Omental fat pad (tissue), 4 donors: ENCODE data around the gene MYL1. TPM values are rescaled to one million over a fixed set of nuclear protein-coding genes. Genes with fewer than 3 reads are reported as not detected.

Source experiments
- ATAC-seq: fragments of 150-250 bp; one replicate; pipeline ENCODE4 v1.9.1; 2016; ENCODE audit warnings: mild to moderate bottlenecking, moderate library complexity; ENCODE audit not compliant: low FRiP score
- DNase-seq: peaks from one replicate; pipeline ENCODE4 v3.0.0-alpha.2; 2019; ENCODE audit warnings: low spot score
- total RNA-seq, 4 donors: library from RNA; depleted of rRNA; stranded (reverse); fragments of >200 nt; gene quantifications; one replicate each; pipeline ENCODE4 v1.1.0, GENCODE V29; 2016
- TF ChIP-seq, protein P1 (sequence below), 3 donors: fragments of 450-650 bp; IDR thresholded peaks; one replicate each; pipeline ENCODE4 v1.5.1; 2016 to 2017; ENCODE audit warnings: antibody characterized with exemption in 3 of 3, mild to moderate bottlenecking in 3 of 3, moderate library complexity in 2 of 3

MYL1 gene
- not detected for total RNA-seq

DNA sequence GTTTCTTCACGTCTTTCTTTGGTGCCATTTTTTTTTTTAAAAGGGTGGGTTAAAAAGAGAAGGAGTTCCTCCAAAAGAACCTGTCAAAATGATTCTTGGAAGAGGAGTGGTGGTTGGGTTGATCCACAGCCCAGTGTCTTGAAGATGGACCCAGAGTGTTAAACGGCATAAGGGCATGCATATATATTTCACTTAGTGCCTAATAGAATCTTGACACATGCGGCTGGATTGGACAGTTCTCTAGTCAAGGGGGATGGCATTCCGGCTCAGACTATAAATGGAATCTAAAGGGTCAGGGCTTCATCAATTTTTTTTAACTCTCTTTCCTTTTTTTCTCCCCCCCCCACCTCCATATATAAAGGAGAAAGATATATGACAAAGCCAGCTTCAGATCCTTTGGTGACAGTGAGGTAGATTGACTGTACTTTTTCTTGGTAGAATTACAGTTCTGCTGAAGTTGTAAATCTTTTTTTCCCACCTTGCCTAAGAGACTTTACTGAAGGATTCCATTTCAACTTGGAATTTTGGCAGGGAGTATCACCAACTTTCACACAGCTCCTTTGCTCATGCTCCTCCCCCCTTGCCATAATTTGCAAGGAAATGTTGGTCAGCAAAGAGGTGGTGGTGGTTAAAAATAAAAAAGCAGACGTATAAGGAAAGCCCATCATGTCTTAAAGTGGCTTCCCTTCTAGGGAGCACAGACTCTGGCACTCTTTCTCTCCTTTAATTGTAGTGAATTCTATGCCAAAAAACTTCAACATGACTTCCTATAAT, at the start of gene MYL1:
MYL1 (minus strand) TSS at position 160 of the 774 bp plus-strand sequence; CDS start at position 28, 132 bp downstream.
- DNase-seq = no peak
- no peak for ATAC-seq

DNA sequence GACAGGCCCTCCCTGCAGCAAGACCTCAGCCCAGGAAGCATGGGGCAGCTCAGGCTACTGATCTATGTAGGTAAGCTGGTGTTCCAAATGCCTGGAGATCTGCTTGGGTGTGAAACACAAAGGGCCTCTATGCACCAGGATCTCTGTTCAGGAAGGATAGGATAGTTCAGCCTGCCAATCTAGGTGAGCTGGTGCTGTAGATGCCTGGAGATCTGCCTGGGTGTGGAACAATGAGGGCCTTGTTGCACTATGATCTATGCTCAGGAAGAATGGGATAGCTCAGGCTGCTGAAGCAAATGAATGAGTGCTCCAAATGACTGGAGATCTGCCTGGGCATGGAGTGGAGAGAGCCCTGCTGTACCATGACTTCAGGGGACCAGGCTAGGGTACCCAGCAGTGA, 48.9 kb upstream of the MYL1 start:
- ATAC-seq = no peak
- TF ChIP-seq, protein P1, sequence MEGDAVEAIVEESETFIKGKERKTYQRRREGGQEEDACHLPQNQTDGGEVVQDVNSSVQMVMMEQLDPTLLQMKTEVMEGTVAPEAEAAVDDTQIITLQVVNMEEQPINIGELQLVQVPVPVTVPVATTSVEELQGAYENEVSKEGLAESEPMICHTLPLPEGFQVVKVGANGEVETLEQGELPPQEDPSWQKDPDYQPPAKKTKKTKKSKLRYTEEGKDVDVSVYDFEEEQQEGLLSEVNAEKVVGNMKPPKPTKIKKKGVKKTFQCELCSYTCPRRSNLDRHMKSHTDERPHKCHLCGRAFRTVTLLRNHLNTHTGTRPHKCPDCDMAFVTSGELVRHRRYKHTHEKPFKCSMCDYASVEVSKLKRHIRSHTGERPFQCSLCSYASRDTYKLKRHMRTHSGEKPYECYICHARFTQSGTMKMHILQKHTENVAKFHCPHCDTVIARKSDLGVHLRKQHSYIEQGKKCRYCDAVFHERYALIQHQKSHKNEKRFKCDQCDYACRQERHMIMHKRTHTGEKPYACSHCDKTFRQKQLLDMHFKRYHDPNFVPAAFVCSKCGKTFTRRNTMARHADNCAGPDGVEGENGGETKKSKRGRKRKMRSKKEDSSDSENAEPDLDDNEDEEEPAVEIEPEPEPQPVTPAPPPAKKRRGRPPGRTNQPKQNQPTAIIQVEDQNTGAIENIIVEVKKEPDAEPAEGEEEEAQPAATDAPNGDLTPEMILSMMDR (IDR thresholded peaks at IDR 0.05) = no peak

More for the DNA sequence above, at the start of gene MYL1:
- TF ChIP-seq, protein P1 (IDR thresholded peaks at IDR 0.05) = no peak

DNA sequence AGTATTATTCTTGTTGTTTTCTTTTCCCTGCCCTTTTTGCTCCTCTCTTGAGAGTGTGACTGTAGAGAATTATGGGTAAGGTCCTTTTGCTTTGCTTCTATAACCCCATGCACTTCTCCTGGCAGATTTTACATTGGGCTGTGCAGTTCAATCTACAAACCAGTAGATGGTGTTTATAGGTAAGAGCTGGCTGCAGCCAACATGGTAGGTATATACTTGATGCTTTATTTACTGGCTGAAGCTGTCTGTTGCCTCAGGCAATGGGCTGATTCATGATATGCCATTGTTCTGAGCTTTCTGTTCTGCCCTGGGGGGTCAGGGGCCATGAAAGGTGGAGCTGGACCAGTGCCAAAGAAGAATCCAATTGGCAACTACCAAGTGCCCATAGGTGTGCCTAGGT, 48.3 kb upstream of the MYL1 start:
- DNase-seq = no peak
- no peak for ATAC-seq
- TF ChIP-seq, protein P1 (IDR thresholded peaks at IDR 0.05) = no peak

More for the DNA sequence above, 48.9 kb upstream of the MYL1 start:
- DNase-seq = no peak

DNA sequence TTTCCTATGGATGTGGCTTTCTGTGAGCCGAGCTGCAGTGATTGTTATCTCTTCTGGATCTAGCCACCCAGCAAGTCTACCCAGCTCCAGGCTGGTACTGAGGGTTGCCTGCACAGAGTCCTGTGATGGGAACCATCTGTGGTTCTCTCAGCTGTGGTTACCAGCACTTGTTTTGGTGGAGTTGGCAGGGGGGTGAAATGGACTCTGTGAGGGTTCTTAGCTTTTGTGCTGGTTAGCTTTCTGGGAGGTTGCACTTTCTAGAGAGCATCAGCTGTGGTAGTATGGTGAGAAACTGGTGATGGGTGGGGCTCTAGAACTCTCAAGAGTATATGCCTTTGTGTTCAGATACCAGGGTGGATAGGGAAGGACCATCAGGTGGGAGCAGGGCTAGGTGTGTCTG, 45.4 kb upstream of the MYL1 start:
- no peak for ATAC-seq
- TF ChIP-seq, protein P1 (IDR thresholded peaks at IDR 0.05) = no peak
- no peak for DNase-seq

DNA sequence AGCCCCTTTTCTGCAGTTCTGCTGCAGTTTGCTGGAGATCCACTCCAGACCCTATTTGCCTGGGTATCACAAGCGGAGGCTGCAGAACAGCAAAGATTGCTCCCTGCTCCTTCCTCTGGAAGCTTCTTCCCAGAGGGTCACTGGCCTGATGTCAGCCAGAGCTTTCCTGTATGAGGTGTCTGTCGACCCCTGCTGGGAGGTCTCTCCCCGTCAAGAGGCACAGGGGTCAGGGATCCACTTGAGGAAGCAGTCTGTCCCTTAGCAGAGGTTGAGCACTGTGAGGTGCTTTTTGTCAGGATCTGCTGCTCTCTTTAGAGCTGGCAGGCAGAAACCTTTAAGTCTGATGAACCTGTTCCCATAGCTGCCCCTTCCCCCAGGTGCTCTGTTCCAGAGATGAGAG, 42.0 kb upstream of the MYL1 start:
- no peak for DNase-seq
- no peak for ATAC-seq
- TF ChIP-seq, protein P1 (IDR thresholded peaks at IDR 0.05) = no peak

DNA sequence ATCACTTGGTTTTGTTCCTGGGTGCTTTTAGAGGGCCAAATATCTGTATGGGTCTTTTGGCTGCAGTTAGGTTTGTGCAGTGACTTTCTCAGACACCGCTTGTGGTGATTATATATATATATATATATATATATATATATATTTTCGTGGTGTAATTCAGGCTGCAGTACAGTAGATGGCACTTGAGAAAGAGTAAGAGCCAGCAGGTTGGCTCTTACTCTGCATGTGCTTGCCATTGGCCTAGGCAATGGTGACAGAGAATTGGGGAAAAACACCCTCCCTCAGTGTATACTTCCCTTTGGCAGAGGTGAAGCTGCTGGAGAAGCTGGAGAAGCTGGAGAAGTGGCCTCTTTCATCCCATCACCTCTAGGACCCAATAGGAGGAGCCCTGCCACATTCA, 22.2 kb upstream of the MYL1 start:
- ATAC-seq (no peak), DNase-seq (no peak)
- TF ChIP-seq, protein P1 (IDR thresholded peaks at IDR 0.05) = no peak

DNA sequence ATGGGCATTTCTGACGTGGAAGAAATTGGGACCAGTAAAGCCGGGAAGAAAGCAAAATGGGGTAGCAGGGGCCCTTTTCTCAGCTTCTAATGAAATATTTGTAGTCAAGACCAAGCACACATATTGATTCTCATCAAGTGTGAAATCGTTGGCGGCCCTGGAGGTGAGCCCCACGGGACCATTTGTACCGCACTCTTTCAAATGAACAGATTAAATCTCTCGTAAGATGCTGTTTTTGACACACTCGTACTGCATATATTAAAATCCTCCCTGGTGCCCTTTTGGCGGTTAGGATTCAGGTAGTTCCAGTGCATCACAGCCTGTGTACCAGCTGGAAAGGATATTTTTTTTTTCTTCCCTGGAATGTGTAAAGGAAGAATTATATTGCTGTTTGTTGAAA, 9.9 kb upstream of the MYL1 start:
- DNase-seq = no peak
- TF ChIP-seq, protein P1 (IDR thresholded peaks at IDR 0.05) = no peak
- no peak for ATAC-seq
